Measurements from ENCODE around the gene FAM186B.

The FAM186B gene

DNA sequence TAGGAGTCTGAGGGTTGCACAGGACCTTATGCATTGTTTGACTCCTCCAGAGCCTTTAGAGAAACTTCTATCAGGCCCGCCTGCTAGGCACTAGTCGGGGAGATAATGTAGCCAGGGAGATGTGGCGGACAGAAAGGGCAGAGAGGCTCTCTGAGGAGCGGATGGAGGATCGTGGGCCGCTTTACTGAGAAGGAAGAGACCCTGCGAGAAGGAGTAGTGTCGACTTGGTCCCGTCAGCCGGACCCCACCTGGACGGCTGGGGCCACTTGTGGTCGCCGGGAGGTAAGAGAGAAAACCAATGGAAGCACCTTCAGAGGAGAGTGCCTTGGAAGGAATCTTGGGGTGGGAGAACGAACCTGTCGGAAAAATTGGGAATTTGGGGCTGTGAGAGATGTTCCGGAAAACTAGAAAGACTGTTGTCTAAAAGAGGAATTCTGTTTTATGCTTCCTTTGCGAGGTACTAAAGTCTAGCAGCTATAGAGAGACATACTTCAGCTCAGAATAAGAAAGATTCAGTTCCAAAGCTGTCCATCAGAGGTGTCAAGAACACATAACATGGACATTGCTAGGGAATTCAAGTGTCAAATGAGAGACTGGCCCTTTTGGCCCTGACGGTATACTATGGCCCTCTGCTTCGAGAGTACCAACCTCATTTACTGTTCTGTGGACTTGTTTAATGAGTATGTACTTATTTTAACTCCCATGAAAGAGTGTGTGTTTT is 36.8 kb downstream of the FAM186B start:
- no peak for DNase-seq (ENCODE audit: low read depth)
- TF ChIP-seq, protein P1, sequence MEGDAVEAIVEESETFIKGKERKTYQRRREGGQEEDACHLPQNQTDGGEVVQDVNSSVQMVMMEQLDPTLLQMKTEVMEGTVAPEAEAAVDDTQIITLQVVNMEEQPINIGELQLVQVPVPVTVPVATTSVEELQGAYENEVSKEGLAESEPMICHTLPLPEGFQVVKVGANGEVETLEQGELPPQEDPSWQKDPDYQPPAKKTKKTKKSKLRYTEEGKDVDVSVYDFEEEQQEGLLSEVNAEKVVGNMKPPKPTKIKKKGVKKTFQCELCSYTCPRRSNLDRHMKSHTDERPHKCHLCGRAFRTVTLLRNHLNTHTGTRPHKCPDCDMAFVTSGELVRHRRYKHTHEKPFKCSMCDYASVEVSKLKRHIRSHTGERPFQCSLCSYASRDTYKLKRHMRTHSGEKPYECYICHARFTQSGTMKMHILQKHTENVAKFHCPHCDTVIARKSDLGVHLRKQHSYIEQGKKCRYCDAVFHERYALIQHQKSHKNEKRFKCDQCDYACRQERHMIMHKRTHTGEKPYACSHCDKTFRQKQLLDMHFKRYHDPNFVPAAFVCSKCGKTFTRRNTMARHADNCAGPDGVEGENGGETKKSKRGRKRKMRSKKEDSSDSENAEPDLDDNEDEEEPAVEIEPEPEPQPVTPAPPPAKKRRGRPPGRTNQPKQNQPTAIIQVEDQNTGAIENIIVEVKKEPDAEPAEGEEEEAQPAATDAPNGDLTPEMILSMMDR (IDR thresholded peaks at IDR 0.05; ENCODE audit: control insufficient read depth, insufficient read depth, low read depth, low read length, missing control alignments): no peak
- H3K4me3 ChIP-seq (ENCODE audit: control insufficient read depth, low read depth, low read length): peak overlapping the region; percentile 92

DNA sequence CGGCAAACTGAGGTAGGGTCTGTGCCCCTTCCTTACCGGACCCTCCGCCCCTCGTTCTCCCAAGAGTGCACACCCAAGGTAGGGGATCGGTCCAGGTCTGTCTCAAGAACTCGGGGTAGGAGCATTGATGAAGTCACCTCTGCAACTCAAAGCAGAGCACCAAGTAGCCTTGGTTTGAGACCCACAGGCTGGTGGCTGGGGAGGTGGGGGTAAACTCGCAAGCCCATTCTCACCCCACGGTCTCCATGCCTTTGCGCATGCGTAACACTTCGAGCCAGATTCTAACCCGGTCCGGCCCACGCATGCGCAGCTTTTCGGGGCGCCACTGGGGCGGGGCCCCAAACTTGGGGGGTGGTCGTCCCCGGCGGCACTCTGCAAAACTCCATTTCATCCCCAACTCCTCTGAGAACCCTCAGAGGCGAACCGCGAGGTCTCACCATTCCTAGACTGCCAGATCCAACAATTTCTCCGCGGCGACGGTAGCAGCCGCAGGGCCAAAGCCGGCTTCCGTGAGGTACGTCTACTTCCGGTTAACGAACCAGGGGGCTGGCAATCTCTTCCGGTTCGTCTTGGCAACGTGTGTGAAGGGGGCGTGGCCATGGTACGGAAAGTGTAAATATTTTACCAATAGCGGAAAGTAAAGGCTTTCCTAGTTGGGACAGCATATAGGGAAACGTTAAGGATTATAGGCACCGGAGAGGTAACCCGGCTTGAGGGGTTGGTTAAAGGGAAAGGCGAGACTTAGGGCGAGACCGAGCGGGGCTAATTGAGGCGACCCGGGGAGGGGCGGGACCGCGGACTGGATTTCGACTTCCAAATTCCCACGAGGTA is 37.6 kb downstream of the FAM186B start, which contains the start of gene MCRS1:
TSS of gene MCRS1 (minus strand) at position 532 of the 831 bp plus-strand sequence. CDS start 1,411 bp downstream, outside the sequence.
- TF ChIP-seq, protein P1 (IDR thresholded peaks at IDR 0.05; ENCODE audit: control insufficient read depth, insufficient read depth, low read depth, low read length, missing control alignments): no peak
- DNase-seq (ENCODE audit: low read depth): peak; percentile 67
- H3K4me3 ChIP-seq (ENCODE audit: control insufficient read depth, low read depth, low read length): peak within 1 kb of the TSS; percentile 92

GRCh38 chr12:49567302-49567610 is 38.2 kb downstream of the FAM186B start:
- DNase-seq (ENCODE audit: low read depth): no peak
- peak overlapping the region; percentile 92 for H3K4me3 ChIP-seq (ENCODE audit: control insufficient read depth, low read depth, low read length)
- TF ChIP-seq, protein P1 (IDR thresholded peaks at IDR 0.05; ENCODE audit: control insufficient read depth, insufficient read depth, low read depth, low read length, missing control alignments): no peak

DNA sequence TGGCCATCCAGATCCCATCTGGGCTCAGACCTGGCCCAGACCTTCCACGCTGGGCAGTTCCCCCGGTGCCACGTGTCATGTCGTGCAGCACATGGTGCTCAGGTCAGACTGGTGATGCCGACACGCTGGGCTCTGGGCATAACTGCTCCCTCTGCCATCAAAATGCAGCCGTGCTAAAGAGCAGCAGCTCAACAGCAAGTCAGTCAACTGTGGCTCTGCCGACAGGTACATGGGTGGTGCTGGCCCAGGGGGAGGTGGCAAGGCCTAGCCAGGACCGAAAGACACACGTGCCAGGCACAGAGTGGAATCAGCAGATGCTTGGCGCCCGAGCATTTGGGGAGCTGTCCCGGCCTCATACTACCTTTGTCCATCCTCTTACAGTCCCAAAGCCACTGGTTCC is 39.1 kb downstream of the FAM186B start:
- TF ChIP-seq, protein P1 (IDR thresholded peaks at IDR 0.05; ENCODE audit: control insufficient read depth, insufficient read depth, low read depth, low read length, missing control alignments): no peak
- DNase-seq (ENCODE audit: low read depth): no peak
- H3K4me3 ChIP-seq (ENCODE audit: control insufficient read depth, low read depth, low read length): no peak overlapping the region

GRCh38 chr12:49565406-49566265 is 39.8 kb downstream of the FAM186B start:
- DNase-seq (ENCODE audit: low read depth): no peak
- H3K4me3 ChIP-seq (ENCODE audit: control insufficient read depth, low read depth, low read length): no peak overlapping the region
- TF ChIP-seq, protein P1 (IDR thresholded peaks at IDR 0.05; ENCODE audit: control insufficient read depth, insufficient read depth, low read depth, low read length, missing control alignments): no peak

DNA sequence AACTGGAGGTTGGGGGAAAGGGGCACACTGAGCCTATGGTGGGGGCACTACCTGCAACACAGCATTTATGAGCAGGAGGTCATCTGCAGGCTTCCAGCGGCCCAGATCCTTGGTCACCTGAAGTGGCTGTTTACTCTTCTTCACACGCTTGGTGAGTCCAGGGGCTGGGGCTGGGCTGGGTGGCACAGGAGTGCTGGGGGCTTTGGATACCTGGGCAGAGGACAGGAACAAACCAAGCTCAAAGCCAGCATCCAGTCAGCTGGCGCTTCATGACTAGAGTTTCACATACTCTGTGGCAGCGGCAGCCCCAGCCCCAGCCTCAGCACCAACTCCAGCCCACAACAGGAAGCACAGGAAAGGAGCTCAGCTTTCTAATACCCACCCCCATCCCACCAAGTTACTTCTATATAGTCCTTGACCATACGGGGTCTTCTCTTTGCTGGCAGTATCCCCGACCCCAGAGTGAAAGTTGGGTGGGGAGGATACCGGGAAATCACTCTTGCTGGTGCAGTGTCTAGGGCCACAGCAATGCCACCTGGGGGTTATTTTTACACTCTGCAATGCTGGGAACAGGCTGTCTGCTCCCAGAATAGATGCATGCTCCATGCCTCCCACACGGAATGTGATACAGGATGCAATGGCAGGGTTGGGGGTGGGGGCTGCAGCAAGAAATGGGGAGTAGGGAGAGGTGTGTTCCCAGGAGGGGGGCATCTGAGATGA is 40.6 kb downstream of the FAM186B start:
- TF ChIP-seq, protein P1 (IDR thresholded peaks at IDR 0.05; ENCODE audit: control insufficient read depth, insufficient read depth, low read depth, low read length, missing control alignments): no peak
- H3K4me3 ChIP-seq (ENCODE audit: control insufficient read depth, low read depth, low read length): no peak overlapping the region
- no peak for DNase-seq (ENCODE audit: low read depth)

Measured in AG09309 (cell line).